ENCODE data around the gene AGBL1.

DNA sequence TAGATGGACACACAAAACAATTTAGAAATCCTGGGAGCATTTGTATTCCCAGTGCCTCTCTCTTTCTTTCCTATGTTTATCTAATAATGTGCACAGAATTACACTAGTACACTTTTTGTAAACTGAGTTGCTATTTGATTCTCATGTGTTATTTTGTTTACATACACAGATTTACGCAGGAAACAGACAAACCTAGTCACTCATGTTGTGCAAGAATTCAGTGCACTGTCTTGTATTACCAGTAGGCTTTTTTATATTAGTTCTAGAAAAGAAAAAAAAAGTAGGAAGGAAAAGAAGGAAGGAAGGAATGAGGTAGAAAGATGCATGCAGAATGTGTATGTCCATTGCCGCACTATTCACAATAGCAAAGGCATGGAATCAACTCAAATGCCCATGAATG lies 257.4 kb downstream of the AGBL1 start:
- TF ChIP-seq EZH2 (IDR thresholded peaks at IDR 0.05; ENCODE audit: borderline replicate concordance, low read depth, low read length, poor library complexity, severe bottlenecking) = no peak
- TF ChIP-seq, protein P1, sequence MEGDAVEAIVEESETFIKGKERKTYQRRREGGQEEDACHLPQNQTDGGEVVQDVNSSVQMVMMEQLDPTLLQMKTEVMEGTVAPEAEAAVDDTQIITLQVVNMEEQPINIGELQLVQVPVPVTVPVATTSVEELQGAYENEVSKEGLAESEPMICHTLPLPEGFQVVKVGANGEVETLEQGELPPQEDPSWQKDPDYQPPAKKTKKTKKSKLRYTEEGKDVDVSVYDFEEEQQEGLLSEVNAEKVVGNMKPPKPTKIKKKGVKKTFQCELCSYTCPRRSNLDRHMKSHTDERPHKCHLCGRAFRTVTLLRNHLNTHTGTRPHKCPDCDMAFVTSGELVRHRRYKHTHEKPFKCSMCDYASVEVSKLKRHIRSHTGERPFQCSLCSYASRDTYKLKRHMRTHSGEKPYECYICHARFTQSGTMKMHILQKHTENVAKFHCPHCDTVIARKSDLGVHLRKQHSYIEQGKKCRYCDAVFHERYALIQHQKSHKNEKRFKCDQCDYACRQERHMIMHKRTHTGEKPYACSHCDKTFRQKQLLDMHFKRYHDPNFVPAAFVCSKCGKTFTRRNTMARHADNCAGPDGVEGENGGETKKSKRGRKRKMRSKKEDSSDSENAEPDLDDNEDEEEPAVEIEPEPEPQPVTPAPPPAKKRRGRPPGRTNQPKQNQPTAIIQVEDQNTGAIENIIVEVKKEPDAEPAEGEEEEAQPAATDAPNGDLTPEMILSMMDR (conservative IDR thresholded peaks at IDR 0.05; ENCODE audit: low read depth, low read length) = no peak
